Skeletal muscle satellite cell (primary cell): ENCODE data around the gene CTNNBL1.

Experiments
- H3K27me3 ChIP-seq: 2 replicates; pipeline ENCODE4 v1.7.0; 2013; ENCODE audit warnings: low read length; ENCODE audit not compliant: control insufficient read depth, insufficient read depth
- H3K36me3 ChIP-seq: 2 replicates; pipeline ENCODE4 v1.7.0; 2013; ENCODE audit warnings: mild to moderate bottlenecking, control low read depth, low read length; ENCODE audit not compliant: insufficient read depth
- H3K4me1 ChIP-seq: 2 replicates; pipeline ENCODE4 v1.7.0; 2013; ENCODE audit warnings: low read length; ENCODE audit not compliant: control insufficient read depth, insufficient read depth
- H3K4me2 ChIP-seq: 2 replicates; pipeline ENCODE4 v1.7.0; 2013; ENCODE audit warnings: mild to moderate bottlenecking, low read length
- H3K4me3 ChIP-seq: 2 replicates; pipeline ENCODE4 v1.7.0; 2013; ENCODE audit warnings: low read length
- H3K9ac ChIP-seq: 2 replicates; pipeline ENCODE4 v1.7.0; 2013; ENCODE audit warnings: mild to moderate bottlenecking, low read depth, low read length, moderate library complexity
- H3K9me3 ChIP-seq: replicated peaks from 2 replicates; pipeline ENCODE4 v1.7.0; 2013; ENCODE audit warnings: mild to moderate bottlenecking, control low read depth, low read length

The CTNNBL1 gene

DNA sequence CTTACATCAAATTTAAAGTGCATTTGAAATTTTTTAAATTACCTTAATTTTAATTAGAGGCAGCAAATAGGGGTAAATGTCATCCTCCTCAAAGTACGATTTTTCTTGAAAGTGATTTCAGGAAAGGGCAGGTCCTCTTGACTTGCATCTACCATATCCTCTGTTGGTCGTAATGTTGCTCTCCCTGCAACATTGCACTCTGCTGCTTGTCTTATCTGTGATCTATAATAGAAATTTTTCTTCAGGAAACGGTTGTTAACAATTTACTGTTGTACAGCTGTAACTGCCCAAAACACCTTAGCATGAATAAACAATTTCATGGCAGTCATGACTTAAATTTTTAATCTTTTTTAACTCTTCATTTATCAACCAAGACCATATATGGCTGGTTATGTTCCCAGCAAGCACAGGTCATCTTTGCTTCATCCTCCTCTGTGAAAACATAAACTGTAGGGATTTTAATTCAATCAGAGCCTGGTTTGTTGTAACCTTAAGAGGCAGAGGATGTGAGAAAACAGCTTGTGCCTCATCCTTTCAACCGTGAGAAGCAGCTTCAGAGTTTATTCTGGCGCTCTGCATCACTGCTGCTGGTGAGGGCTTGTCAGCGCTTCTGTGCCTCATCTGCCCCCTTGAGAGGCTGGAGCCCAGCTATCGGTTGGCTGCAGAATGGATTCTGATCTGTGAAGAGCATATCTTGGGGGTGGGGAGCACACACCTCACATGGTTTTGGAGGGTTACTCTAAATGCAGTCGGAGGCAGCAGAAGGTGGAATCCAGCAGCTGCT lies 56.0 kb downstream of the CTNNBL1 start:
- H3K4me3 ChIP-seq, result no peak overlapping the region
- H3K4me2 ChIP-seq, result no peak overlapping the region
- no peaks in the 10 kb centered on the region for H3K4me1 ChIP-seq
- peaks cover 18% of the 10 kb centered on the region for H3K36me3 ChIP-seq
- no peak overlapping the region for H3K9ac ChIP-seq
- no peaks in the 10 kb centered on the region for H3K9me3 ChIP-seq
- no peaks in the 10 kb centered on the region for H3K27me3 ChIP-seq

DNA sequence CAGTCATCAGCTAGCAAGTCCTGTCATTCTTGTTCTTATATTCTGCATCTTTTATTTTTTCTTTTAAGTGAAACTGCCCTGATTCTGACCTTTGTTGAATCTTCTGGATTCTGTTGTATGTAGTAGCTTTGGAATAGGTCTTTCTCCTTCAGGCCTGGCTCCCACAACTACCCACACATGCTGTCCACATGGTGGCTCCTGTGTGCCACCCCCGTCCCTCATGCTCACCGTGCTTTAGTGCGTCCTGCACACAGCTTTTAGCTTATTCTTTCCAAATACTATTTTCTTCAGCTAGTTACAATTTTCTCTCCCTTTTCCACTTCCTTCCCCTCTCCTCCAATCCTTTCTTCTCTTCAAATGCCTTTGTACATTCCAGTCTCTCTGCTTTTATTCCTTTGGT lies 61.8 kb downstream of the CTNNBL1 start:
- H3K9me3 ChIP-seq, result no peaks in the 10 kb centered on the region
- no peaks in the 10 kb centered on the region for H3K27me3 ChIP-seq
- no peak overlapping the region for H3K4me3 ChIP-seq
- H3K4me1 ChIP-seq, result no peaks in the 10 kb centered on the region
- peaks cover 11% of the 10 kb centered on the region for H3K36me3 ChIP-seq
- H3K4me2 ChIP-seq, result no peak overlapping the region
- no peak overlapping the region for H3K9ac ChIP-seq

DNA sequence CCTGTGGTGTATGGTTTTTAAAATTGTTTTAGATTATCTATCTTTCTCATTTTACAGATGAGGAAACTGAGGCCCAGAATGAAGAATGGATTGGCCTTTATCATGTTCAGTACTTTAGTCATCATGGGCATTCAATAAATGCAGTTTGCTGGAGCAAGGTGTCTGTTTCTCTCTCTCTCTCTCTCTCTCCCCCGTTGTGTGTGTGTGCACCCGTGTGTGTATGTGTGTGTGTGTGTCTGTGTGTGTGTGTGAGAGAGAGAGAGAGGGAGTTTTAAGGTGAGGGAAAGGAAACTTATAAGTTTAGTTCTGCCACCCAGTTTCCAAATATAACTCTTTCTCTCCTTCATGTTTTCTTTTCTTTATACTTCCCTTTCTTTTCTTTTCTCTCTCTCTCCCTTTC lies 62.4 kb downstream of the CTNNBL1 start:
- H3K36me3 ChIP-seq, result peaks cover 11% of the 10 kb centered on the region
- H3K9ac ChIP-seq, result no peak overlapping the region
- no peaks in the 10 kb centered on the region for H3K9me3 ChIP-seq
- H3K27me3 ChIP-seq, result no peaks in the 10 kb centered on the region
- no peaks in the 10 kb centered on the region for H3K4me1 ChIP-seq
- no peak overlapping the region for H3K4me3 ChIP-seq
- H3K4me2 ChIP-seq, result no peak overlapping the region

DNA sequence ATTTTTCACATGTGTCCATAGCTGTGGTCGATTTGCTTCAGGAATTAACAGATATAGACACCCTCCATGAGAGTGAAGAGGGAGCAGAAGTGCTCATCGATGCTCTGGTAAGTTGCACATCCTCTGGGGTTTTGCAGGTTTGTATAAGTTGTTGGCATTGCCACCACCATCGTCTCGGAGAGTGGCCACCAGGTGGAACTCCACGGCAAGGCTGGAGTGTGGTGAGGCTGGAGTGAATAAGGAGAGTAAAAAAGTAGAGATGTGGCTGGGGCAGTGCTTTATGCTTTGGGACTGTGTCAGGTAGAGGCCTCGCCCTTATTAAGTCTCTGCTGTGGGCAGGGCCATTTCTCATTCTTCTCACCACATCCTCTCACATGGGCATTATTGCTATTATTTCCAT lies 63.7 kb downstream of the CTNNBL1 start:
- H3K4me3 ChIP-seq, result no peak overlapping the region
- no peaks in the 10 kb centered on the region for H3K4me1 ChIP-seq
- H3K4me2 ChIP-seq, result no peak overlapping the region
- H3K36me3 ChIP-seq, result peaks cover 11% of the 10 kb centered on the region
- H3K9ac ChIP-seq, result no peak overlapping the region
- H3K9me3 ChIP-seq, result no peaks in the 10 kb centered on the region
- H3K27me3 ChIP-seq, result no peaks in the 10 kb centered on the region

DNA sequence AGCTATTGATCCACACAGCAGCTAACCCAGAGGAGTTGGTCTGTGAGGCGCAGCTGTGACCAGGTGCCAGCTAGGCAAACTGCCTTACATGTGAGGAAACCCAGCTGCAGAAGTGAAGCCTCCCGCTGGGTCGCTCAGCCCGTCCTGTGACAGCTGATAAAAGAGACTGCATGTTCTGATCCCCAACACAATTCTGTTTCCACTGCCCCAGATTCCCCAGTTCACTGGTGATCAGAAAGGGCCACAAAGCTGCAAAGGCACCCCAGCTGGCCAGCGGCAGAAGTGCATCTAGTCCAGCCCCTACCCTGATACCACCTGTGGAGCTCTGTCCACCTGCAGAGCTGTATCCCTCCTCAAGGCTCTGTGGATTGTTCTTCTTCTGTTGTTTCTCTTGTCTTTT lies 64.5 kb downstream of the CTNNBL1 start:
- Histone ChIP-seq H3K4me2 (no peak overlapping the region), H3K36me3 (peaks cover 11% of the 10 kb centered on the region)

DNA sequence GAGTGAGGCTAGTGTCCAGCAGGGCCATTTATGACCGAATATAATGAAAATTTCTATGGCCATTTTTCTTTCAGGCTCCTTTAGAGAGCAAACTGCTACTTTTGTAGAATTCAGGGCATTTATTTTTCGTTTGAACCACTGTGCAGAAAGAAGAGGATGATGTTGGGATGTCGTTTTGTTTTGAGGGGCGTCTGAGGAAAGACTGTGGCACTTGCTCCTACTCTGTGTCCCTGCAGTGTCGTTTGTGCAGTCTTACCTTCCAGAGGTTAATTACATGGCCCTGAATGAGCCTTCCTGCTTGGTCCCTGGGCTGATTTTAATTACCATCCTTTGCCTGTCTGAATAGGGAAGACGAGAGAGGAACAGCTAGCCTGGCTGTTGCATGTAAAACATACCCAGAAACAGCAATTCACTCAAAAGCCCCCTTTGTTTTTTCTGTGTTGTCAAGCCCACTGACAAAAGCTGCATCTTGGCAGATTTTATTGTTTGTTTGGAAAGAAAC lies 65.3 kb downstream of the CTNNBL1 start:
- Histone ChIP-seq H3K4me1 (no peaks in the 10 kb centered on the region), H3K9ac (no peak overlapping the region), H3K36me3 (peaks cover 11% of the 10 kb centered on the region), H3K4me3 (no peak overlapping the region), H3K27me3 (no peaks in the 10 kb centered on the region), H3K4me2 (no peak overlapping the region), H3K9me3 (no peaks in the 10 kb centered on the region)

More for the DNA sequence above, 64.5 kb downstream of the CTNNBL1 start:
- no peak overlapping the region for H3K9ac ChIP-seq
- H3K4me3 ChIP-seq, result no peak overlapping the region
- no peaks in the 10 kb centered on the region for H3K27me3 ChIP-seq
- no peaks in the 10 kb centered on the region for H3K9me3 ChIP-seq
- no peaks in the 10 kb centered on the region for H3K4me1 ChIP-seq

DNA sequence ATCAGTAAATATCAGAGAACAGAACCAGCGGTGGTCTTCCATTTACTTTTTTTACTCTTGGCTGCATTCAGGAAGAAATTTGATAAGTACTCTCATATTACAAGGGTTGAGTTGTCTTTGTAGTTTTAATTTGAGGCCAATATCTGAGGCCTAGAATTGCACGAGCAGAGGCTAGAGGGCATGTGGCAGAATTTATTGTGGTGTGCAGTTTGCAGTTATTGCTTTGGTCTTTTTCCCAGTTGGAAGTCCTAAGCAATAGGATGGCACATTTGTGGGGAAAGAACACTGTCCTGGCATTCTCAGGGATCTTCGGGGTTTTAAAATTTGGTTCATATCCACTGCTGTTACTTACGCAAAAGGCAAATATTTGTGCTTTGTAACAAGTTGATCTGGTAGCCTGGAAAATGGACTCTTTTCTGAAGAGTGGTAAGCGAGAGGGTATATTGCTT lies 66.0 kb downstream of the CTNNBL1 start:
- Histone ChIP-seq H3K9ac (no peak overlapping the region), H3K9me3 (no peaks in the 10 kb centered on the region), H3K4me1 (no peaks in the 10 kb centered on the region), H3K4me2 (no peak overlapping the region), H3K36me3 (peaks cover 11% of the 10 kb centered on the region), H3K4me3 (no peak overlapping the region), H3K27me3 (no peaks in the 10 kb centered on the region)

DNA sequence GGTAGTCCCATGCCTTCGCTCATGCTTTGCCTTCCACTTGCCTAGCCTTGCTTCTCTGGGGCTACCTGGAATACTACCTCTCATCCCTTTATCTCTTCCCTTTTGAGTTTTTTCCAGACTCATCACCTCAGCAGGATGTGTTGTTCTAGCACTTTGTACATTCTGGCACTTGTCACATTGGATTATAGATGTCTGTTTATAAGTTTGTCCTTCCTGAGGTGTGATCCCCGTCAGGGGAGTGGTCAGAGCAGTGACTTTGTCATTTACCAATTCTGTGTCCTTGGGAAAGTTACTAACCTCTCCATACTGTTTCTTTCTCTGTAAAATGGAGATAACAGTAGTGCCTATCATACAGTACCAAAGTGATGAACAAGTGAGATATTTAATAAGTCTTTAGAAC lies 66.5 kb downstream of the CTNNBL1 start:
- Histone ChIP-seq H3K9ac (no peak overlapping the region), H3K4me2 (no peak overlapping the region), H3K9me3 (no peaks in the 10 kb centered on the region), H3K27me3 (no peaks in the 10 kb centered on the region), H3K4me3 (no peak overlapping the region), H3K4me1 (no peaks in the 10 kb centered on the region), H3K36me3 (peaks cover 11% of the 10 kb centered on the region)

DNA sequence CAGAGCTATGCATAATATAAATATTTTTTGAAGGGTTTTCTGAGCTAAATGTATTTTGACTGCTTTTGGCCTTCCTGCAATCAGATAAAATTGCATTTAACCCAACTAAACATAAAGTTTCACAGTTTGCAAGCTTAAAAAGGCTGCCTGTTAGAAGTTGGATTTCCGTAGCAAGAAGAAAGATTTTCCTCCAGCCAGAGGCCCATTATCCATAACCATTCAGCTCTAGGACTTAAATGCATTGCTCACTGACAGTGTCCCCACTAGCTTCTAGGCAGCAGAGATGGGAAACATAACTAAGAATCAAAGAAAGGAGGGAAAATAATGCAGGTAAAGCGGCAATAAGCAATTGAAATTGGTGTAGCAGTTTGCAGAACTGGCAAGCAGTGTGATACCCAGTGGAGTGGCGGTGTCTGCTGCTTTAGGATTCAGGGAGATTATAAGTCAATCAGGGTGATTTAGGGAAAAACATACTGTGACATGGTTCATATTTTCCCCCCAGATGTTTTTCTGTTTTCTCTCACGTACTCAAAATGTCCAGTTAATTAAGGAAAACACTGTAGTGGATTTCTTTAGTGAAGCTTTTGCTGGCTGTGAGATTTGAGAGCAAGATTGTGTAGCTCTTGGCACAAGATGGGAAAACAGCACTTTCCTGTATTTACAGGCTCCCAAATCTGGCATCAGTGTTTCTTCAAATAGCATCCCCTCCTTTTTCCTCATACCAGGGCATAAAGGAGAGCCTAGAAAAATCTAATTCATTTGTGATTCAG lies 69.1 kb downstream of the CTNNBL1 start:
- Histone ChIP-seq H3K4me3 (no peak overlapping the region), H3K27me3 (no peaks in the 10 kb centered on the region), H3K4me2 (no peak overlapping the region), H3K4me1 (no peaks in the 10 kb centered on the region), H3K9me3 (no peaks in the 10 kb centered on the region), H3K9ac (no peak overlapping the region), H3K36me3 (peaks cover 11% of the 10 kb centered on the region)

DNA sequence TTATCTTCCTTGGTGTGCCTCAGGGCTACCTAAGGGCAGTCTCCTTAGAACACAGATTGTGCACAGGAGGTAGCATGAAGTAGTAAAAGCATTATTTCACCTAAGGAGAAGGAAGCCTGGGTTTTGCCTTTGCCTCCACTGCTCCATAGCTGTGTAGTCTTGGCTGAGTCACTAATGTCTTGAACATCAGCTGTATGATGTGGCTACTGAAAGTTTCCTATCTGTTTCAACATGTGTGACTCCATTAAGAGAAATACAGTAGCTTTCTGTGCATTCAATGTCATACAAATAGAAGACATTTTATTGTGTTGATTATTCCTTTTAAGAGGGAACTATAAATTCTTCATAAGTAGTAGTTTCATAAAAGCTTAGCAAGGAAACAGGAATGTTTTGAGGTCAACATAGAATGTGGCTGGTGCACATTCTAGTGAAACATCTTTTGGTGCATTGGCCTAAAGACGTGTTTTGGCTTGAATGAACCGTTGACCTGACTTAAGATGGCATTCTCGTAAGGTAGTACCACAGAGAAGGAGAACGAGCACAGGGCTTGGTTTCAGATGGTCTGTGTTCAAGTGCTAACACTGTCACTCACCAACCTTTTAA lies 70.6 kb downstream of the CTNNBL1 start:
- Histone ChIP-seq H3K36me3 (peaks cover 7% of the 10 kb centered on the region), H3K9ac (no peak overlapping the region), H3K9me3 (no peaks in the 10 kb centered on the region), H3K27me3 (no peaks in the 10 kb centered on the region), H3K4me1 (no peaks in the 10 kb centered on the region), H3K4me3 (no peak overlapping the region), H3K4me2 (no peak overlapping the region)

DNA sequence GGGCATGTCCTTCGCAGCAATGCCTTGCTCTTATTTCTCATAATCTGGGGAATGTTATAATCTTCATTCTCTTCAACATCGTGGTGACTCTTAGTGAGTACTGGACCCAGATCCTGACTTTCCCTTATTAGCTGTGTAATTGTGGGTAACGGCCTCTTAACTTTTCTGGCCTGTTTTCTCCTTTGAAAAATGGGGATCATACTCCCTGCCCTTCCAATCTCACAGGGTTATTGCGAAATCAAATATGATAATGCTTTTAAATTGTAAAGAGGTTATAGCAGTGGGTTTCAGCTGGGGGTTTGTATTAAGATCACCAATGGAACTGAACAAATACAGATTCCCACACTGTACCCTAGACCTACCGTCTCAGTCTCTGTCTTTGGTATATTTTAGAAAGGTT lies 77.1 kb downstream of the CTNNBL1 start:
- Histone ChIP-seq H3K4me1 (no peaks in the 10 kb centered on the region), H3K36me3 (peaks cover 5% of the 10 kb centered on the region), H3K4me2 (no peak overlapping the region), H3K9ac (no peak overlapping the region), H3K9me3 (no peaks in the 10 kb centered on the region), H3K27me3 (no peaks in the 10 kb centered on the region), H3K4me3 (no peak overlapping the region)
